ENCODE measurements around the gene TIMD4. TPM values are rescaled to one million over a fixed set of nuclear protein-coding genes. Genes with fewer than 3 reads are reported as not detected.

The TIMD4 gene
- total and polyA plus RNA-seq, 9 of the 15 experiments (the other 6 are each of a cell fraction or from before 2014, with no cell fraction given), result not detected

GRCh38 chr5:156906807-156907206 lies 56.2 kb downstream of the TIMD4 start (continued):
- TF ChIP-seq, protein P1, sequence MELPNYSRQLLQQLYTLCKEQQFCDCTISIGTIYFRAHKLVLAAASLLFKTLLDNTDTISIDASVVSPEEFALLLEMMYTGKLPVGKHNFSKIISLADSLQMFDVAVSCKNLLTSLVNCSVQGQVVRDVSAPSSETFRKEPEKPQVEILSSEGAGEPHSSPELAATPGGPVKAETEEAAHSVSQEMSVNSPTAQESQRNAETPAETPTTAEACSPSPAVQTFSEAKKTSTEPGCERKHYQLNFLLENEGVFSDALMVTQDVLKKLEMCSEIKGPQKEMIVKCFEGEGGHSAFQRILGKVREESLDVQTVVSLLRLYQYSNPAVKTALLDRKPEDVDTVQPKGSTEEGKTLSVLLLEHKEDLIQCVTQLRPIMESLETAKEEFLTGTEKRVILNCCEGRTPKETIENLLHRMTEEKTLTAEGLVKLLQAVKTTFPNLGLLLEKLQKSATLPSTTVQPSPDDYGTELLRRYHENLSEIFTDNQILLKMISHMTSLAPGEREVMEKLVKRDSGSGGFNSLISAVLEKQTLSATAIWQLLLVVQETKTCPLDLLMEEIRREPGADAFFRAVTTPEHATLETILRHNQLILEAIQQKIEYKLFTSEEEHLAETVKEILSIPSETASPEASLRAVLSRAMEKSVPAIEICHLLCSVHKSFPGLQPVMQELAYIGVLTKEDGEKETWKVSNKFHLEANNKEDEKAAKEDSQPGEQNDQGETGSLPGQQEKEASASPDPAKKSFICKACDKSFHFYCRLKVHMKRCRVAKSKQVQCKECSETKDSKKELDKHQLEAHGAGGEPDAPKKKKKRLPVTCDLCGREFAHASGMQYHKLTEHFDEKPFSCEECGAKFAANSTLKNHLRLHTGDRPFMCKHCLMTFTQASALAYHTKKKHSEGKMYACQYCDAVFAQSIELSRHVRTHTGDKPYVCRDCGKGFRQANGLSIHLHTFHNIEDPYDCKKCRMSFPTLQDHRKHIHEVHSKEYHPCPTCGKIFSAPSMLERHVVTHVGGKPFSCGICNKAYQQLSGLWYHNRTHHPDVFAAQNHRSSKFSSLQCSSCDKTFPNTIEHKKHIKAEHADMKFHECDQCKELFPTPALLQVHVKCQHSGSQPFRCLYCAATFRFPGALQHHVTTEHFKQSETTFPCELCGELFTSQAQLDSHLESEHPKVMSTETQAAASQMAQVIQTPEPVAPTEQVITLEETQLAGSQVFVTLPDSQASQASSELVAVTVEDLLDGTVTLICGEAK (IDR thresholded peaks at IDR 0.05), result no peak
- TF ChIP-seq, protein P1 (CRISPR knock-in tag; IDR thresholded peaks at IDR 0.05), result no peak
- no peak for TF ChIP-seq SP1 (CRISPR knock-in tag; IDR thresholded peaks at IDR 0.05)
- TF ChIP-seq, protein P2, sequence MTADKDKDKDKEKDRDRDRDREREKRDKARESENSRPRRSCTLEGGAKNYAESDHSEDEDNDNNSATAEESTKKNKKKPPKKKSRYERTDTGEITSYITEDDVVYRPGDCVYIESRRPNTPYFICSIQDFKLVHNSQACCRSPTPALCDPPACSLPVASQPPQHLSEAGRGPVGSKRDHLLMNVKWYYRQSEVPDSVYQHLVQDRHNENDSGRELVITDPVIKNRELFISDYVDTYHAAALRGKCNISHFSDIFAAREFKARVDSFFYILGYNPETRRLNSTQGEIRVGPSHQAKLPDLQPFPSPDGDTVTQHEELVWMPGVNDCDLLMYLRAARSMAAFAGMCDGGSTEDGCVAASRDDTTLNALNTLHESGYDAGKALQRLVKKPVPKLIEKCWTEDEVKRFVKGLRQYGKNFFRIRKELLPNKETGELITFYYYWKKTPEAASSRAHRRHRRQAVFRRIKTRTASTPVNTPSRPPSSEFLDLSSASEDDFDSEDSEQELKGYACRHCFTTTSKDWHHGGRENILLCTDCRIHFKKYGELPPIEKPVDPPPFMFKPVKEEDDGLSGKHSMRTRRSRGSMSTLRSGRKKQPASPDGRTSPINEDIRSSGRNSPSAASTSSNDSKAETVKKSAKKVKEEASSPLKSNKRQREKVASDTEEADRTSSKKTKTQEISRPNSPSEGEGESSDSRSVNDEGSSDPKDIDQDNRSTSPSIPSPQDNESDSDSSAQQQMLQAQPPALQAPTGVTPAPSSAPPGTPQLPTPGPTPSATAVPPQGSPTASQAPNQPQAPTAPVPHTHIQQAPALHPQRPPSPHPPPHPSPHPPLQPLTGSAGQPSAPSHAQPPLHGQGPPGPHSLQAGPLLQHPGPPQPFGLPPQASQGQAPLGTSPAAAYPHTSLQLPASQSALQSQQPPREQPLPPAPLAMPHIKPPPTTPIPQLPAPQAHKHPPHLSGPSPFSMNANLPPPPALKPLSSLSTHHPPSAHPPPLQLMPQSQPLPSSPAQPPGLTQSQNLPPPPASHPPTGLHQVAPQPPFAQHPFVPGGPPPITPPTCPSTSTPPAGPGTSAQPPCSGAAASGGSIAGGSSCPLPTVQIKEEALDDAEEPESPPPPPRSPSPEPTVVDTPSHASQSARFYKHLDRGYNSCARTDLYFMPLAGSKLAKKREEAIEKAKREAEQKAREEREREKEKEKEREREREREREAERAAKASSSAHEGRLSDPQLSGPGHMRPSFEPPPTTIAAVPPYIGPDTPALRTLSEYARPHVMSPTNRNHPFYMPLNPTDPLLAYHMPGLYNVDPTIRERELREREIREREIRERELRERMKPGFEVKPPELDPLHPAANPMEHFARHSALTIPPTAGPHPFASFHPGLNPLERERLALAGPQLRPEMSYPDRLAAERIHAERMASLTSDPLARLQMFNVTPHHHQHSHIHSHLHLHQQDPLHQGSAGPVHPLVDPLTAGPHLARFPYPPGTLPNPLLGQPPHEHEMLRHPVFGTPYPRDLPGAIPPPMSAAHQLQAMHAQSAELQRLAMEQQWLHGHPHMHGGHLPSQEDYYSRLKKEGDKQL (CRISPR knock-in tag; IDR thresholded peaks at IDR 0.05; ENCODE audit: borderline replicate concordance), result no peak
- no peak for TF ChIP-seq EP400 (IDR thresholded peaks at IDR 0.05)
- no peak for TF ChIP-seq ZNF239 (CRISPR knock-in tag; IDR thresholded peaks at IDR 0.05)
- TF ChIP-seq, protein P3, sequence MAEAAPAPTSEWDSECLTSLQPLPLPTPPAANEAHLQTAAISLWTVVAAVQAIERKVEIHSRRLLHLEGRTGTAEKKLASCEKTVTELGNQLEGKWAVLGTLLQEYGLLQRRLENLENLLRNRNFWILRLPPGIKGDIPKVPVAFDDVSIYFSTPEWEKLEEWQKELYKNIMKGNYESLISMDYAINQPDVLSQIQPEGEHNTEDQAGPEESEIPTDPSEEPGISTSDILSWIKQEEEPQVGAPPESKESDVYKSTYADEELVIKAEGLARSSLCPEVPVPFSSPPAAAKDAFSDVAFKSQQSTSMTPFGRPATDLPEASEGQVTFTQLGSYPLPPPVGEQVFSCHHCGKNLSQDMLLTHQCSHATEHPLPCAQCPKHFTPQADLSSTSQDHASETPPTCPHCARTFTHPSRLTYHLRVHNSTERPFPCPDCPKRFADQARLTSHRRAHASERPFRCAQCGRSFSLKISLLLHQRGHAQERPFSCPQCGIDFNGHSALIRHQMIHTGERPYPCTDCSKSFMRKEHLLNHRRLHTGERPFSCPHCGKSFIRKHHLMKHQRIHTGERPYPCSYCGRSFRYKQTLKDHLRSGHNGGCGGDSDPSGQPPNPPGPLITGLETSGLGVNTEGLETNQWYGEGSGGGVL (CRISPR knock-in tag; IDR thresholded peaks at IDR 0.05), result no peak
